ENCODE data around the gene ITIH3. TPM values are rescaled to one million over a fixed set of nuclear protein-coding genes. Genes with fewer than 3 reads are reported as not detected.

ITIH3 gene
- total RNA-seq, 4 donors from 2014 or later = 0.27 to 1.6 TPM; not detected in 2

DNA sequence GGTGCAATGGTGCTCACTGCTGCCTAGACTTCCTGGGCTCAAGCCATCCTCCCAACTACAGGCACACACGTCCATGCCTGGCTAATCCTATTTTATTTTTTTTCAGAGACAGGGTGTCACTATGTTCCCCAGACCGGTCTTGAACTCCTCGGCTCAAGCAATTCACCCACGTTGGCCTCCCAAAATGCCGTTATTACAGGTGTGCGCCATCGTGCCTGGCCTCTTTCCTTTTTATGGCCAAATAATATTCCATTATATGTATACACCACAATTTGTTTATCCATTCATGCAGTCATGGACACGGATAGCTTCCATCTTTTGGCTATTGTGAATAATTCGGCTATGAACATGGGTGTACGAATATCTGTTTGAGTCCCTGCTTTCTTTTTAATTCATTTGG lies 22.9 kb upstream of the ITIH3 start:
- no peak for TF ChIP-seq POLR2A (IDR thresholded peaks at IDR 0.05)
- TF ChIP-seq EP300 (IDR thresholded peaks at IDR 0.05; ENCODE audit: low read depth) = no peak
- TF ChIP-seq, protein P1, sequence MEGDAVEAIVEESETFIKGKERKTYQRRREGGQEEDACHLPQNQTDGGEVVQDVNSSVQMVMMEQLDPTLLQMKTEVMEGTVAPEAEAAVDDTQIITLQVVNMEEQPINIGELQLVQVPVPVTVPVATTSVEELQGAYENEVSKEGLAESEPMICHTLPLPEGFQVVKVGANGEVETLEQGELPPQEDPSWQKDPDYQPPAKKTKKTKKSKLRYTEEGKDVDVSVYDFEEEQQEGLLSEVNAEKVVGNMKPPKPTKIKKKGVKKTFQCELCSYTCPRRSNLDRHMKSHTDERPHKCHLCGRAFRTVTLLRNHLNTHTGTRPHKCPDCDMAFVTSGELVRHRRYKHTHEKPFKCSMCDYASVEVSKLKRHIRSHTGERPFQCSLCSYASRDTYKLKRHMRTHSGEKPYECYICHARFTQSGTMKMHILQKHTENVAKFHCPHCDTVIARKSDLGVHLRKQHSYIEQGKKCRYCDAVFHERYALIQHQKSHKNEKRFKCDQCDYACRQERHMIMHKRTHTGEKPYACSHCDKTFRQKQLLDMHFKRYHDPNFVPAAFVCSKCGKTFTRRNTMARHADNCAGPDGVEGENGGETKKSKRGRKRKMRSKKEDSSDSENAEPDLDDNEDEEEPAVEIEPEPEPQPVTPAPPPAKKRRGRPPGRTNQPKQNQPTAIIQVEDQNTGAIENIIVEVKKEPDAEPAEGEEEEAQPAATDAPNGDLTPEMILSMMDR (IDR thresholded peaks at IDR 0.05) = no peak
- no peak for TF ChIP-seq POLR2AphosphoS5 (IDR thresholded peaks at IDR 0.05)
- in situ Hi-C loops (cut with MboI; ENCODE audit: low pct_ligation_motif_present in 1 of 4, low pct_unique_long_range_greater_than_20kb in 1 of 4, low sequenced_read_pairs in 3 of 4) = no loop called here
- Histone ChIP-seq H3K9me3 (no peaks in the 10 kb centered on the region), H3K4me1 (peaks cover 7 to 19% (median 13%) of the 10 kb centered on the region in 4 donors), H3K27me3 (no peaks in the 10 kb centered on the region), H3K4me3 (no peak overlapping the region), H3K36me3 (peaks cover 0 to 7% (median 0%) of the 10 kb centered on the region in 4 donors), H3K27ac (peak overlapping the region; percentile 80 to 83 (median 81))
- 94 to 95% methylated on average over 8 to 10 of the region's 10 CpGs for WGBS, 2 donors (ENCODE audit: low coverage in 1 of 2)
- DNase-seq = no peak
- intact Hi-C loops (cut with DNase I; ENCODE audit: low total_unique reads) = no loop called here

DNA sequence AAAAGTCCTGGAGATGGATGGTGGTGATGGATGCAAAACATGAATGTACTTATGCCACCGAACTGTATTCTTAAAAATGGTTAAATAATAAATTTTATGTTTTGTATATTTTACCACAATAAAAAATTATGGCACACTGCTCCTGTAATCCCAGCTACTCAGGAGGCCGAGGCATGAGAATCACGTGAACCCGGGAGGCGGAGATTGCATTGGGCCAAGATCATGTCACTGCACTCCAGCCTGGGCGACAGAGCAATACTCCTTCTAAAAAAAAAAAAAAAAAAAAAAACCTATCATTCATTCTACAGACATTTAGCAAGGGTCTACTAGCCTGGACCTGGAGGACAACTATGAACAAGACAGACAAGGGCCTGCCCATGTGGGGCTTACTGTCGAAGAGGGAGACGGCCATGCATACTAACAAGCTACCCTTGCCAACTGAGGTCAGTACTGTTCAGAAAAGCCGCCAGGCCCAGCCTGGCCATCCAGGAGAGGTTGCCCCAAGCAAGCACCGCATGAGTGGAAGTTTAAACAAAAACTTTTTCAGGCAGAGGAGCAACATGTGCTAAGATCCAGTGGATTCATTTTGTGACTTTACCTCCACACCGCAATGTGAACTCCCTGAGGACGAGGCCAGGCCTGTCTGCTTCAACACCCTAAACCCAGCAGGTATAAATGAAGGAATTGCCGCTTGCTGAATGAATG lies 21.1 kb upstream of the ITIH3 start:
- Histone ChIP-seq H3K4me3 (no peak overlapping the region), H3K9me3 (no peaks in the 10 kb centered on the region), H3K27me3 (no peaks in the 10 kb centered on the region), H3K27ac (no peak overlapping the region), H3K4me1 (peaks cover 7 to 19% (median 13%) of the 10 kb centered on the region in 4 donors), H3K36me3 (no peaks in the 10 kb centered on the region)
- TF ChIP-seq POLR2A (IDR thresholded peaks at IDR 0.05) (no peak), EP300 (IDR thresholded peaks at IDR 0.05; ENCODE audit: low read depth) (no peak), POLR2AphosphoS5 (IDR thresholded peaks at IDR 0.05) (no peak)
- TF ChIP-seq, protein P1 (IDR thresholded peaks at IDR 0.05) = no peak
- intact Hi-C loops (cut with DNase I; ENCODE audit: low total_unique reads) = no loop called here
- in situ Hi-C loops (cut with MboI; ENCODE audit: low pct_ligation_motif_present in 1 of 4, low pct_unique_long_range_greater_than_20kb in 1 of 4, low sequenced_read_pairs in 3 of 4) = no loop called here
- WGBS, 2 donors (ENCODE audit: low coverage in 1 of 2) = 77 to 80% methylated on average over 8 to 13 of the region's 13 CpGs
- DNase-seq = peak; percentile 4

DNA sequence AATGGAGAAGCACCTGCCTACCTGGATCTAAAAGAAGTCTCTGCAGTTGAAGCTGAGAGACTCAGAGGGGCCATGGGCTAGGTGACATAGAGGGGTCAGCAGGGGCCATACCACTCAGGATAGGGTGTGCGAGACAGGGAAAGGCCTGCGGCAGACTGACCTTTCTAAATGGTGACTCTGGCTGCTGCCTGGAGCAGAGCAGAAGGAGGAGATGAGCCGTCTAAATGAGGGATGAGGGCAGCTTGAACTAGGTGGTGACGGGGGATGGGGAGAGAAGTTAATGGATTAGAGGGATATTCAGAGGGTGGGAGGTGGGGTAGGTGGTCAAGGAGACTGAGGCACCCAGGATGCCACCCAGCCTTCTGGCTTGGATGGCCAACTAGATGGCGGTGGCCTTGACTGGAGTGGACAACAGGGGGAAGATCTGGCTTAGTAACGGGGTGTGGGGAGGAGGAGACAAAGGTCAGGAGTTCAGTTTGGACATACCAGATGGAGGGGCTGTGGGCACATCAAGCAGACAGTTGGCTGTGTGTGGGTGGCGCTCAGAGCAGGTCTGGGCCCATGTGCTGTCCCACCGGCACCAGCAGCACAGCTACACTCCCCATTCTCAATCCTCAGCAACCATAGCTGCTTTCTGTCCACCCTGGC lies 20.4 kb upstream of the ITIH3 start:
- peak; percentile 2 for DNase-seq
- in situ Hi-C loops (cut with MboI; ENCODE audit: low pct_ligation_motif_present in 1 of 4, low pct_unique_long_range_greater_than_20kb in 1 of 4, low sequenced_read_pairs in 3 of 4) (no loop called here), intact Hi-C loops (cut with DNase I; ENCODE audit: low total_unique reads) (no loop called here)
- Histone ChIP-seq H3K27me3 (no peaks in the 10 kb centered on the region), H3K4me3 (no peak overlapping the region), H3K27ac (no peak overlapping the region), H3K36me3 (no peaks in the 10 kb centered on the region), H3K4me1 (peaks cover 7 to 16% (median 12%) of the 10 kb centered on the region in 4 donors), H3K9me3 (no peaks in the 10 kb centered on the region)
- 72 to 74% methylated on average over 3 to 8 of the region's 8 CpGs for whole genome bisulfite sequencing, 2 donors (ENCODE audit: low coverage in 1 of 2)
- TF ChIP-seq POLR2A (IDR thresholded peaks at IDR 0.05) = no peak
- TF ChIP-seq, protein P1 (IDR thresholded peaks at IDR 0.05) = no peak
- no peak for TF ChIP-seq EP300 (IDR thresholded peaks at IDR 0.05; ENCODE audit: low read depth)
- no peak for TF ChIP-seq POLR2AphosphoS5 (IDR thresholded peaks at IDR 0.05)

DNA sequence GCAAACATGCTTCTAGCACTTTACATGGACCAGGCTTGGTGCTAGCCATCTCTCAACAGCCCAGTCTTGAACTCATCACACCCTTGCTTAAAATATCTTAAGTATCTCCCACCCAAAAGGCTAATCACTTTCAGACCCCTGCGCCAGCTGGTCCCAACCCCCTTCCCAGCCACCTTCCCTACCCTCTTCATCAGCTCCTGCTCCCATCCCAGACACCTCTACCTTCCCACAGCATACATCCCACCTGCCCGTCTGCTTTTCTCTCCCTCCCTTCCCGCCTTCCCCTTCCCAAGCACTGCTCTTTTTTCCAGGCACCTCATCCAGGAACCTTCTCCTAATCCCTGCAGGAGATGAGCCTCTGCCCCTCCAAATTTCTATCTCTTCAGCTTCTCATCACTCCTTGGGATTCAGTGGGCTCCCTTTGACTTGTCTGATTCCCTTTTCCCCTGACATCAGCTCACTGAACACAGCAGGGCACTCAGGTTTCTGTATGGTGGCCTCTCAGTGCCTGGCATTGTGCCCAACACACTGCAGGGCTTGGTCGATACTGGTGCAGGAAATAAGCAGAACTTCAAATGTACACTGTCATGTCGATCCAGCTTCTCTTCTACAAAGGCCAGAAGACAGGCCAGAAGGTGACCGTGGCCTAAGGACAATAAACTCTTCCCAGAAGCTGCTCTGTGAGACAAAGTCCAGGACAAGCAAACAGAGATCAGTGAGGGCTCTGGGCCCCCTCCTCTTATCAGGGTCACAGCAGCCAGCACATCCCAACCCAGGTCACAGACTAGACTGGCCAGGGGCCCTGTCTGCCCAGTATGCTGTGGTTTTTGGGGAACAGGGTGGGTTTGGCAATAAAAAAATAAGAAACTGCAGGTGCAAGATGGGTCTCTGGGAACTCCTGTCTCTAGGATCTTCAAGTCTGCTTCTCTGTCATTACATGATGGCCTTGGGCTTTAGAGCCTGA lies 19.4 kb upstream of the ITIH3 start:
- H3K4me3 ChIP-seq = no peak overlapping the region
- DNase-seq = peak; percentile 39
- H3K9me3 ChIP-seq = no peaks in the 10 kb centered on the region
- WGBS, 2 donors (ENCODE audit: low coverage in 1 of 2) = 42 to 73% methylated on average over 4 to 6 of the region's 6 CpGs
- intact Hi-C loops (cut with DNase I; ENCODE audit: low total_unique reads) (no loop called here), in situ Hi-C loops (cut with MboI; ENCODE audit: low pct_ligation_motif_present in 1 of 4, low pct_unique_long_range_greater_than_20kb in 1 of 4, low sequenced_read_pairs in 3 of 4) (no loop called here)
- no peaks in the 10 kb centered on the region for H3K36me3 ChIP-seq
- no peak overlapping the region for H3K27ac ChIP-seq
- peaks cover 0 to 9% (median 4%) of the 10 kb centered on the region in 4 donors for H3K4me1 ChIP-seq
- no peaks in the 10 kb centered on the region for H3K27me3 ChIP-seq
- TF ChIP-seq POLR2A (IDR thresholded peaks at IDR 0.05) (no peak), POLR2AphosphoS5 (IDR thresholded peaks at IDR 0.05) (no peak)
- TF ChIP-seq, protein P1 (IDR thresholded peaks at IDR 0.05) = no peak

Data from transverse colon (tissue), 4 donors.